Suppressor macrophage treated with lipopolysaccharide for 1 hour (primary cell): ENCODE measurements around the gene GFOD1.

ENCODE experiments used
- DNase-seq, 3 donors: peaks; one replicate each; pipeline ENCODE4 v3.0.0-alpha.2; 2020 to 2022

GFOD1 gene

GRCh38 chr6:13485923-13486562, 1.4 kb downstream of the GFOD1 start:
- DNase-seq, result peak; percentile 39 to 57 (median 41)

- DNase-seq, result no peak
Observed at GRCh38 chr6:13485303-13485702, 2.1 kb downstream of the GFOD1 start.

- no peak for DNase-seq
Observed at GRCh38 chr6:13484827-13485226, 2.6 kb downstream of the GFOD1 start.

GRCh38 chr6:13484138-13484708, 3.2 kb downstream of the GFOD1 start:
- no peak for DNase-seq

- DNase-seq, result no peak
Observed at GRCh38 chr6:13480631-13481501, 6.5 kb downstream of the GFOD1 start.

- no peak for DNase-seq
Observed at GRCh38 chr6:13479971-13480434, 7.4 kb downstream of the GFOD1 start.

- peak in 2 of 3 donors; percentile 41 to 48 for DNase-seq
Observed at GRCh38 chr6:13479206-13479800, 8.1 kb downstream of the GFOD1 start.

- DNase-seq, result no peak
Observed at GRCh38 chr6:13478525-13478966, 8.9 kb downstream of the GFOD1 start.

- no peak for DNase-seq
Observed at GRCh38 chr6:13474787-13475186, 12.6 kb downstream of the GFOD1 start.

- DNase-seq, result peak; percentile 39 to 53 (median 47)
Observed at GRCh38 chr6:13474360-13474759, 13.0 kb downstream of the GFOD1 start.

GRCh38 chr6:13473768-13474165, 13.6 kb downstream of the GFOD1 start:
- no peak for DNase-seq

GRCh38 chr6:13472976-13473767, 14.2 kb downstream of the GFOD1 start:
- no peak for DNase-seq

GRCh38 chr6:13472099-13472498, 15.3 kb downstream of the GFOD1 start:
- DNase-seq, result no peak

GRCh38 chr6:13471184-13471583, 16.2 kb downstream of the GFOD1 start:
- no peak for DNase-seq

- peak in 2 of 3 donors; percentile 52 to 58 for DNase-seq
Observed at GRCh38 chr6:13470238-13471140, 16.9 kb downstream of the GFOD1 start.

GRCh38 chr6:13469693-13470092, 17.7 kb downstream of the GFOD1 start:
- DNase-seq, result peak in 2 of 3 donors; percentile 47 to 67

GRCh38 chr6:13468839-13469238, 18.6 kb downstream of the GFOD1 start:
- no peak for DNase-seq

GRCh38 chr6:13467216-13467600, 20.2 kb downstream of the GFOD1 start:
- no peak for DNase-seq

GRCh38 chr6:13466304-13467215, 20.8 kb downstream of the GFOD1 start:
- peak; percentile 63 to 77 (median 68) for DNase-seq

GRCh38 chr6:13465734-13466133, 21.7 kb downstream of the GFOD1 start:
- peak; percentile 39 to 59 (median 58) for DNase-seq
